Forelimb muscle (tissue), 1 donor: ENCODE measurements around the gene ZKSCAN2. TPM values are rescaled to one million over a fixed set of nuclear protein-coding genes. Genes with fewer than 3 reads are reported as not detected.

Source experiments
- DNase-seq: peaks from one replicate; pipeline ENCODE4 v3.0.0-alpha.2; 2013; ENCODE audit warnings: low read depth
- polyA plus RNA-seq: library from polyadenylated mRNA; unstranded; fragments of 120-200 nt; gene quantifications from one replicate; pipeline ENCODE4 v1.2.1, GENCODE V29; 2013; ENCODE audit not compliant: insufficient read length

Gene ZKSCAN2
- 5.0 TPM for polyA plus RNA-seq

GRCh38 chr16:25257470-25257955 is at the start of gene ZKSCAN2:
TSS of gene ZKSCAN2 (minus strand) at chr16:25257845. CDS start at chr16:25257127, 718 bp downstream.
- peak; percentile 48 for DNase-seq

DNA sequence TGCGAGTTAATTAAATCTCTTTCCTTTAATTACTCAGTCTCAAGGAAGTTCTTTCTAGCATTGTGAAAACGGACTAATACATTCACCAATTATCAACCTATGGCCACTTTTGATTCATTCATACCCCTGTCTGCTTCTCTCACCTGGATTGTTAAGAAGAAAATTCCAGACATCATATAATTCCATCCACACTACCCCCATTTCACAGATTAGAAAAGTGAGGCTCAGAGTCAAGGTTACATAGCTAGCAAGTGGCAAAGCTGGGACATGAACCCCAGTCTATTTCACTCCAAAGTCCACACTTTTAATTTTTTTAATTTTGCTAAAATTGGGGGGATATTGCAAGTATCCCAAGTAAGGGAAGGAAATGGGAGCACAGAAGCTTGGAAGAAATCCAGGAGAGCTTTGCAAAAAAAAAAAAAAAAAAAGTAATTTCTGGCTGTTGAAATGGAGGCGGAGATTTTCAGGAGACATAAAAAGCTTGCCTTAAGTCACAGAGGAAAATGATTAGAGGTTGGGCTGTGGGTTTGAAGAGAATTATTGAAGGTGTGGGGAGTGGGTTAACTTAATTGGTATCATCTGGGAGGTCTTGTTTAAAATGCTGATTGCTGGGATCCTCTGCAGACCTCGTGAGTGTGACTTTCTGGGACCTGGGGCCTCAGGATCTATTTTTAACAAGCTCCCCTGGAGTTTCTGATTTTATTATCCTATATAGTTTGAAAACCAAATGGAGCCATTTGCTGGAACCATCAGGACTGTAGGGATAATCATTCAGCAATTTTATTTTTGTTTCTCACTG is 42.3 kb upstream of the ZKSCAN2 start:
- DNase-seq, result no peak

DNA sequence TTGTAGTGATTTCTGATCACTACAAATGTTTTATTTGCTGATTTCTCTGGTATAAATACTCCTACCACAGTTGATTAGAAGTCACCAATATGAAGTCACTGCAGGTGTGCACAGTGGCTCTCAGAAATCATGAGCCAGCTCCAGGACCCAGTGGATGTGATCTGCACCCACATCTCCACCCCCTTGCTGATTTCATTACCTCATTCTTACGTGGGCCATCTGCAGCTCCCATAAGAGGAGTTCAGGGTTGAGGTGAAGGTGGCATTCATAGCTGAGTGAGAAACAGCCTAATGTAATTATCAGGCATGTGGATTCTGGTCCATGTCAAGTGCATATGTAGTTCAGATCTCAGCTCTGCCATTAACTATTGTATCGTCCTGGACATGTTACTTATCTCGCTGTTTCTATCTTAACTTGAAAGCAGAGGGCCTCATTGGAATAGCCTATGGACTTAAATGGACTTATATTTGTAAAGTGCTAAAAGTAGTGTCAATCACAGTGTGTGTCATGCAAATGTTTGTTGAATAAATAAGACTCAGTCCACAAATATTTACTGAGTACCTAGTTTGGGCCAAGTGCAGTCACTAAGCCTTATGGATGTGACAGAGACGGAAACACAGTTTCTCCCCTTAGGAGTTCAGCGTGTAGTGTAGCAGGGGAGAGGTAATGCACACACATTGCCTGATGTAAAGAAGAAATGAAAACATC is 40.7 kb upstream of the ZKSCAN2 start:
- DNase-seq, result no peak

DNA sequence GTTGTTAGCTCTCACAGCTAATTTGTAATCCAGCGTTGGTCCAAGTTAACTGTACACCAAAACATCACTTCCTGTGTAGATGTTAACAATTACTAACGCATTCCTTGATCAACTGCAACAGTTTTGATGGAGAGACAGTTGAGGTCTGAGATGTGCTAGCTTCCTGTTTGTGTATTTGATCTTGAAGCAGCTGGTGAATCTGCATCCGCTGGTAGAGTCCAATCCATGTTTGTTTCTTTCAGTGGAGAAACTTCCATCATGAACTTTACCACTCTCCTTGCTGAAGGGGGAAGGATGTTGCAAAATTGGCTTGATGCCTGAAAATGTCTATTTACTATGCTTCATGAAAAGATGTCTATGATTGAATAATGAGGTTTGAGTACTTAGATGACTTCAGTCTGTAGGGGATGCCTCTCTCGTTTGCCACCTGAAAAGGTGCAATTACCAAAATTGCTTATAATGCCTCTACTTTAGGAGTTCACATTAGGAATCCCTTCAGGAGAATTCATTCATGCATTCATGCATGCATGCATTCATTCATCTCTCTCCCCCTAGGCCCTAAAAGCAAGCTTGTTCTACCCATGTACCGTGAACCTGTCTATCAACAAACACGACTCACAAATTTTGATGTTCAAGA is 39.6 kb upstream of the ZKSCAN2 start:
- no peak for DNase-seq

- no peak for DNase-seq
Measured at GRCh38 chr16:25291580-25291979, 33.9 kb upstream of the ZKSCAN2 start.

DNA sequence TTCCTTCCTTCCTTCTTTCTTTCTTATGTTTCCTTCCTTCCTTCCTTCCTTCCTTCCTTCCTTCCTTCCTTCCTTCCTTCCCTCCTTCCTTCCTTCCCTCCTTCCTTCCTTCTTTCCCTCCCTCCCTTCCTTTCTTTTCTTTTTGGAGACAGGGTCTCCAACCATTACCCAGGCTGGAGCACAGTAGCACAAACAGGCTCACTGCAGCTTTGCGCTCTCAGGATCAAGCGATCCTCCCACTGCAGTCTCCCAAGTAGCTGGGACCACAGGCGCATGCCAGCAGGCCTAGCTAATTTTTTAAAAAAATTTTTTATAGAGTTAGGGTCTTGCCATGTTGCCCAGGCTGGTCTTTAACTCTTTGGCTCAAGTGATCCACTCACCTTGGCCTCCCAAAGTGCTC is 31.8 kb upstream of the ZKSCAN2 start:
- DNase-seq, result no peak

DNA sequence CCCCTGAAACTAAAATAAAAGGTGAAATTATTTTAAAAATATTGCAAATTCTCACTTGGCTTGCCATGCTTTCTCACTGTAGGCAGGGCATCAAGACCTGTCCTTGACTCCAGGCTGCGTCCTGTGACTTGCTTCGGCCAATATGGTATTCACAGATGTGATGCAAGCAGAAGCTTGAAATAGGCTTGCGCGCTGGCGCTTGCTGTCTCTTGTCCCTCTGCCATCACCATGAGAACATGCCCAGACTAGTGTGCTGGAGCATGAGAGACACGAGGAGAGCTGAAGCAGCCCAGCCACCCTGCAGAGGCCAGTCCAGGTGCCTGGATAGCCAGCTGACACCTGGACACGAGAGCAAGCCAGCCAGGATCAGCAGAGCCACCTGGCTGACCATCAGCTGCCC is 21.8 kb upstream of the ZKSCAN2 start:
- no peak for DNase-seq

DNA sequence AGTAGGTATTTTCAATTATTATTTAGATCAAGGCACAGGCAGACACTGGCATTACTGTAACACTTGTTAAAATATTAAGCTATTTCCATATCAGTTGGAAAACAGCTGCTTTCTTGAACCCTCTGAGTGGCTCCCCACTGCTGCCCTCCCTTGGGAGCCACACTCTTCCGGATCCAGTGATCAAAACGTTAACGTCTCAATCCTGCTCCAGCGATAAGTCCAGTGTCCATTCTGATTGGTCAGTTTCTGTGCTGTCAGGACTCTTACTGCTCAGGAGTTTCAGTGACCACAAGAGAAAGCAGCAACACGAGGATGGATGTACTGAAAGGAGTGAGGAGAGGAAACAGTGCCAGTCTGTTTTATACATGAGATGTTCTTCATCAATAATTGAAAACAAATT is 13.8 kb upstream of the ZKSCAN2 start:
- no peak for DNase-seq

GRCh38 chr16:25270577-25270976 is 12.9 kb upstream of the ZKSCAN2 start:
- DNase-seq, result no peak

GRCh38 chr16:25269879-25270278 is 12.2 kb upstream of the ZKSCAN2 start:
- no peak for DNase-seq

DNA sequence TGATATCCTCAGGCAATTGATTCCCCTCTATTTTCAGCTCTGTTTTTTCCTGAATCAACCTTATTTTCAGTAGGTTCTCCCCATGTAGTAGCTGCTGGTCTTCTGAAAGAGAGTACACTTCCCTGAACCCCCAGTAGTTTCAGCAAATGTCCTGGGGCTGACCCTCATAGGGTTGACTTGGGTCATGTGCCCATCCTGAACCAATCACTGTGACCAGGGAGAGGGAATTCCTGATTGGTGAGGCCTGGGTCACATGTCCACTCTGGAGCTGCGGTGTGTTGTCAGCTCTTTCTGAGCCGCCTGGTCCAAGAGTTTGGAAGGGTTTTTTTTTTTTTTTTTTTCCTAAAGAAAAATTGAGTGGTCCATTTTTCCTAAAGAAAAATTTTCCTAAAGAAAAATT is 8.3 kb upstream of the ZKSCAN2 start:
- no peak for DNase-seq

DNA sequence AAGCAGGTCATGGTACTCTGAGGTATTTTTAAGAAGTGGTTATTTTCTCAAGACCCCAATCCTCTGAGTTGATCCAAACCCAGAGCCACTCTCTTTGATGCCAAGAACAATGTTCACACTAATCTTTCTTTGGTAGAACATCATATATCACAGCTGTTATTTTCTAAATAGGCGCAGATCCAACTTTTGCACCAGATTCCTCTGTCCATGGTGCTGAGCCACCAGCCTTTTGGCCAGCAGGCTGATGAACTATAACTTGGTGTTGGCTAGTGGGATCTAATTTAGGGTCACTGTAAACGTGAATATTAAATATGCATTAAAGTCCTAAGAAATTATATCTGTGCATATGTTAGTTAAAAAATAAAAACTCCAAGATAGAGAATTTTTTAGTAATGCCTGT is 7.0 kb upstream of the ZKSCAN2 start:
- no peak for DNase-seq

GRCh38 chr16:25260416-25260815 is 2.8 kb upstream of the ZKSCAN2 start:
- no peak for DNase-seq

DNA sequence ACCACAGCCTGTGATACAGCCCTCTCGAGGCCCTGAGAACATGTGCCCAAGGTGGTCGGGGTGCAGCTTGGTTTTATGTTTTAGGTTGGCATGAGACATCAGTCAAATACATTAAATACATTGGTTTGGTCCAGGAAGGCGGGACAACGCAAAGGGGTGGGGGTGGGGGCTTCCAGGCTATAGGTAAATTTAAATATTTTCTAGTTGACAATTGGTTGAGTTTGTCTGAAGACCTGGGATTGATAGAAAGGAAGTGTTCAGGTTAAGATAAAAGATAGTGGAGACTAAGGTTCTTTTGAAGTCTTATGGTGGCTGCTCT is 1.2 kb upstream of the ZKSCAN2 start:
- no peak for DNase-seq

DNA sequence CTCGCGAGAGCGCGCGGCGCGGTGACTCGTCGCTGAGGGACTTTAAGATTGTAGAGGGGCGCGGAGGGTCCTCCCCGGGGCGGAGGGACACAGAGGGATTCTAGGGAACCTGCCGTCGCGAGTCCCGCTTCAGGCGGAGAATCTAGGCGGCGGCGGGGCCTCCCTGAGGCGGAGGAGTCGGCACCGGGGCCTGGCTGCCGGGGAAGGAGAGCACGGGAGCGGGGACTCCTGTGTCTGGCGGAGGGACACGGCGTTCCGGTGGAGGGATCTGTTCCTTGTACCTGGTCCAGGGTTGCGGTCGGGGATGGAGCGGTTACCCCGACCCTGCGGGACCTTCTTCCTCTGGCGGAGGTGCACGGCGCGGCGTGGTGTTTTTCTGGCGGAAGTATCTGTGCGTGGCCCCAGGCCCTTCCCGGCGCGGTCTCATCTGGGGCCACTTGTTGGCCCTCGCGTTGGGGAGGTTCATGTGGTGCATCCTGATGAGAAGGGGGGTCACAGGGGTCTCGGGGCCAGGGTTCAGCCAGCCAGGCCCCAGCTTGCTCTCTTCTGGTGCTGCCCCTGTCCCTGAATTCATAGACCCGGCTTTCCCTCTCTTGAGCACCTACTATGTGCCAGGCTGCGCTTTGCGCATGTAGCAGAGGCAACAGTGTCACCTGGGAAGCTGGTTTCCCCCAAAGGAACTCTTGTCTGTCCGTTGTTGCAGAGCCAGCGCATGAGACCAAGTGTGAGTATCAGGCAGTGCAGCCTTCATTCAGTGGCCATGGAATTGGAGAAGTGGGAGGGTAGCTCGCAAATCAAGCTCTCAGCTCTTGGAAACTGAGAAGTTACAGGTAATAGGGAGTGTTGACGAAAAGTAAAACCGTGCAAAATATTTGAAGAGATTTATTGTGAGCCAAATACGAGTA is 563 bp upstream of the ZKSCAN2 start:
- DNase-seq, result peak; percentile 39

DNA sequence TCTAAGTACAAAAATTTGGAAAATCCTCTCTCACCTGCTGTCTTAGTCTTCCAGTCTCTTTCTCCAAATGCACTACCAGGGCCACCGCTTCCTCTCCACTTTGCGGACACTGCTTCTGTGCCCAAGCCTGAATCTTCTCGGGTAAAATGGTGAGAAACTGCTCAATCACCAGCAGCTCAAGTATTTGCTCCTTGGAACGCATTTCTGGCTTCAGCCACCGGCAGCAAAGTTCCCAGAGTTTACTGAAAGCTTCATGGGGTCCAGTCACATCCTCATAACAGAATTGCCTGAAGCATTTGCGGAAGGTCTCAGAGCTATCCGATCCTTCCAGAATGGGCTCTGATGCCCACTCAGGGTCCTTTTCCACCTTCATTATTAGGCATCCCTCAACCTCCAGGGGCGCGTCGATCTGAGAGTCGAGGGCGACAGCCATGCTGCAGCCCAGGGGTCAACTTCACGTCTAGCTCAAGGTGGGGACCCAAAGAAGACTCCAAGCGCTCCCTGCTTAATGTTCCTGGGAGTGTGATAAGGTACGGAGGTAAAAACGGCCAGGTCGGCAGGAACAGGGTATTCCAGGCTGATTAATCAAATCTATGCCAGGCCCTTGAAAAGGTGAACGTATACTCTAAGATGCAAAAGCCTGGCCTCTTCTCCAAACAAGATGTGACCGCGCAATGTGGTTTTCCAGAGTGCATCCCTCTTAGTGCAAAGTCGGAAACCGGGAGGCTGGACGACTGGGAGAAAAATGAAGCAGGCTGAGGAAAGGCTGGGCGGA is 763 bp downstream of the ZKSCAN2 start:
- DNase-seq, result no peak

DNA sequence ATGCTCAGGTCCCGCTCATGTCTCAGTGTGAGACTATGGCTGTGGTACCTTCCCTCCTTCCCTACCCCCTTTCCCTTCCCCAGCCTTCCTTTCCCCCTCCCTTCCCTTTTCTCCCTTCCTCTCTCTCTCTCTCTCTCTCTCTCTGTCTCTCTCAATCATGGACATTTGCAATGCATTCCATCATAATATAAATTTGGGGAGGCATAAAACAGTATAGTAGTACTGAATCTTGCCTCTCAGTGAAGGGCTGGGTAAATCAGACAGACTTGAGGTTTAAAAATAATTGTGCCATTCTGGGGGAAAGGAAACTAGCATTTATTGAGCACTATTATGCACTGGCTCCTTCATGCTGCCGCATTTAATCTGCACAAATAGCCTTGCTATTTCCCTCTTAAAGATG is 4.3 kb downstream of the ZKSCAN2 start:
- DNase-seq, result no peak

DNA sequence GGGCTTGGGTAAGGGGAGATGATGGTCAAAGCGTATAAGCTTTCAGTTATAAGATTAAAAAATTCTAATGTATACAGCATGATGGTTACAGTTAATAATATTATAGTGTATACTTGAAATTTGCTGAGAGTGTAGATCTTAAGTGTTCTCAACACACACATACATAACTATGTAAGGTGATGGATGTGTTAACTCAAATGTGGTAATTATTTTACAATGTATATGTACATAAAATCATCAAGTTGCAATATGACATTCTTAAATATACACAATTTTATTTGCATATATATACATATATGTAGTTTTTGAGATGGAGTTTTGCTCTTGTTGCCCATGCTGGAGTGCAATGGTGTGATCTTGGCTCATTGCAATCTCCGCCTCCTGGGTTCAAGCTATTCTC is 7.2 kb downstream of the ZKSCAN2 start:
- no peak for DNase-seq

DNA sequence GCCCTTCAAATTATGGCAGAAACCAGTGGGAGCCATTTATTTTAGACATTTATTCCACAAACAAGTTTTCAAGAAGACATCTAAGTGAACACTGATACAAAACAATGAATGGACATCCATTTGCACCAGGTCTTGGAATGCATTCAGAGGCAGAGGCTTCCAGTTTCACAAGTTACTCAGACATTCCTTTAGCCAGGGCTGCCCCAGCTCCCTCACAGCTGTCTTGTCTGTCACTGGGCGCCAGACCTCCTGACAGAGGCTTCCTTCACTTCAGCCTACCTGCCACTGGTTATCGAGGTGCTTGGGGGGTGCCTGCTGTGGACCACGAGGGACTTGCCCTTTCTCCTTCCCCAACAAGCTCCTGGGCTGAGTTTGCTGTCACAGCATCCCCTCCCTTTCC is 21.7 kb downstream of the ZKSCAN2 start:
- no peak for DNase-seq

- DNase-seq, result no peak
Measured at GRCh38 chr16:25228372-25228771, 29.3 kb downstream of the ZKSCAN2 start.

GRCh38 chr16:25224731-25225319 is 32.8 kb downstream of the ZKSCAN2 start:
- no peak for DNase-seq
